Neural cell (in vitro differentiated cells): Measurements from ENCODE around the gene PIGZ.

Source experiments
- CTCF ChIP-seq: fragments of 450-650 bp; IDR thresholded peaks from 2 replicates; pipeline ENCODE4 v1.5.1; 2014; ENCODE audit warnings: antibody characterized with exemption, mild to moderate bottlenecking, moderate library complexity; ENCODE audit not compliant: poor library complexity, severe bottlenecking
- EZH2 ChIP-seq: fragments of 200-600, 300-800 bp; shearing (Covaris generic), sonication (generic); IDR thresholded peaks from 2 replicates; pipeline ENCODE4 v1.6.1; 2014; ENCODE audit warnings: antibody characterized with exemption, low read length, borderline replicate concordance, mild to moderate bottlenecking; ENCODE audit not compliant: insufficient read depth, poor library complexity, severe bottlenecking
- RAD21 ChIP-seq: fragments of 450-650 bp; conservative IDR thresholded peaks from 2 replicates; pipeline ENCODE4 v1.6.1; 2014; ENCODE audit warnings: antibody characterized with exemption, mild to moderate bottlenecking, moderate library complexity

GRCh38 chr3:197011780-197012539, 43.3 kb upstream of the PIGZ start:
- no peak for TF ChIP-seq EZH2
- TF ChIP-seq CTCF: no peak
- no peak for TF ChIP-seq RAD21
